GM19239 (cell line): Measurements from ENCODE around the gene GID4.

Source experiments
- DNase-seq: peaks from one replicate; pipeline ENCODE4 v3.0.0; 2011; ENCODE audit warnings: low spot score; ENCODE audit not compliant: insufficient read length
- FAIRE-seq: peaks from 2 replicates; lab custom pipeline; 2011; peaks lifted over from hg19 to GRCh38; lab: Jason Lieb, UNC

The GID4 gene

GRCh38 chr17:18093616-18094408 is 54.6 kb downstream of the GID4 start:
- FAIRE-seq: no peak
- no peak for DNase-seq

- DNase-seq: no peak
- no peak for FAIRE-seq
Measured at GRCh38 chr17:18094409-18094807, 55.2 kb downstream of the GID4 start.

GRCh38 chr17:18099516-18099915 is 60.3 kb downstream of the GID4 start:
- DNase-seq (no peak), FAIRE-seq (no peak)

- no peak for FAIRE-seq
- DNase-seq: no peak
Measured at GRCh38 chr17:18100616-18101015, 61.4 kb downstream of the GID4 start.

GRCh38 chr17:18101828-18102227 is 62.6 kb downstream of the GID4 start:
- DNase-seq (no peak), FAIRE-seq (no peak)

GRCh38 chr17:18102640-18103039 is 63.4 kb downstream of the GID4 start:
- no peak for DNase-seq
- FAIRE-seq: no peak

- no peak for DNase-seq
- FAIRE-seq: no peak
Measured at GRCh38 chr17:18105027-18105426, 65.8 kb downstream of the GID4 start.

GRCh38 chr17:18105595-18105994 is 66.4 kb downstream of the GID4 start:
- FAIRE-seq: no peak

GRCh38 chr17:18106211-18106610 is 67.0 kb downstream of the GID4 start:
- no peak for DNase-seq
- FAIRE-seq: no peak

More at GRCh38 chr17:18105595-18105994, 66.4 kb downstream of the GID4 start:
- DNase-seq: no peak

- DNase-seq (no peak), FAIRE-seq (no peak)
Measured at GRCh38 chr17:18107061-18107790, 68.0 kb downstream of the GID4 start.

GRCh38 chr17:18107971-18108370 is 68.8 kb downstream of the GID4 start:
- FAIRE-seq (no peak), DNase-seq (no peak)

- no peak for DNase-seq
- no peak for FAIRE-seq
Measured at GRCh38 chr17:18108401-18109312, 69.4 kb downstream of the GID4 start, which contains the start of gene MYO15A. TSS of gene MYO15A (plus strand) at chr17:18108756. CDS start at chr17:18118801, 10,045 bp downstream.

- DNase-seq (no peak), FAIRE-seq (no peak)
Measured at GRCh38 chr17:18109935-18110485, 70.8 kb downstream of the GID4 start.

GRCh38 chr17:18110636-18111145 is 71.5 kb downstream of the GID4 start:
- no peak for FAIRE-seq
- no peak for DNase-seq

- FAIRE-seq (no peak), DNase-seq (no peak)
Measured at GRCh38 chr17:18111330-18111971, 72.2 kb downstream of the GID4 start.

- FAIRE-seq: no peak
- DNase-seq: no peak
Measured at GRCh38 chr17:18115517-18115916, 76.3 kb downstream of the GID4 start.

- no peak for FAIRE-seq
- DNase-seq: no peak
Measured at GRCh38 chr17:18116078-18116477, 76.9 kb downstream of the GID4 start.

GRCh38 chr17:18117533-18117932 is 78.3 kb downstream of the GID4 start:
- no peak for FAIRE-seq
- DNase-seq: no peak
